Type B pancreatic cell (in vitro differentiated cells): ENCODE results near the gene PAPLN. TPM values are rescaled to one million over a fixed set of nuclear protein-coding genes. Genes with fewer than 3 reads are reported as not detected.

Source experiments
- DNase-seq: peaks from one replicate; pipeline ENCODE4 v3.0.0; 2021; ENCODE audit warnings: mixed read lengths; ENCODE audit not compliant: unreplicated experiment; ENCODE audit errors: extremely low spot score
- H3K27ac Mint-ChIP-seq: 2 replicates; pipeline ENCODE4 v1.8.0; 2021; ENCODE audit warnings: mild to moderate bottlenecking, mixed read lengths
- H3K27me3 Mint-ChIP-seq: 2 replicates; pipeline ENCODE4 v1.8.0; 2021; ENCODE audit warnings: mixed read lengths
- H3K36me3 Mint-ChIP-seq: 2 replicates; pipeline ENCODE4 v1.8.0; 2021; ENCODE audit warnings: mixed read lengths
- H3K4me1 Mint-ChIP-seq: one replicate; pipeline ENCODE4 v1.8.0; 2021; ENCODE audit warnings: mixed read lengths; ENCODE audit not compliant: unreplicated experiment
- H3K4me3 Mint-ChIP-seq: 2 replicates; pipeline ENCODE4 v1.8.0; 2021; ENCODE audit warnings: mild to moderate bottlenecking, mixed read lengths
- H3K9me3 Mint-ChIP-seq: 2 replicates; pipeline ENCODE4 v1.8.0; 2021; ENCODE audit warnings: mixed read lengths
- CTCF ChIP-seq: fragments of 200-600 bp; sonication (generic); conservative IDR thresholded peaks from 2 replicates; pipeline ENCODE4 v1.5.0; 2021; ENCODE audit warnings: antibody characterized with exemption, mild to moderate bottlenecking
- total RNA-seq: library from RNA; stranded (reverse); gene quantifications from 2 replicates; pipeline ENCODE4 v1.2.1, GENCODE V29; 2021; ENCODE audit warnings: low replicate concordance

PAPLN gene
- total RNA-seq, 1 donor from 2014 or later, result 0.99 TPM

GRCh38 chr14:73248108-73248868, 11.0 kb downstream of the PAPLN start:
- no peak for DNase-seq
- TF ChIP-seq CTCF, result no peak
- H3K27me3 Mint-ChIP-seq, result peaks cover 24% of the 10 kb centered on the region
- H3K4me1 Mint-ChIP-seq, result no peaks in the 10 kb centered on the region
- no peak overlapping the region for H3K4me3 Mint-ChIP-seq
- no peak overlapping the region for H3K27ac Mint-ChIP-seq
- no peaks in the 10 kb centered on the region for H3K36me3 Mint-ChIP-seq
- no peaks in the 10 kb centered on the region for H3K9me3 Mint-ChIP-seq

- no peak for TF ChIP-seq CTCF
- Mint-ChIP-seq H3K9me3 (no peaks in the 10 kb centered on the region), H3K36me3 (no peaks in the 10 kb centered on the region), H3K27ac (no peak overlapping the region), H3K27me3 (peaks cover 17% of the 10 kb centered on the region), H3K4me1 (no peaks in the 10 kb centered on the region), H3K4me3 (no peak overlapping the region)
- no peak for DNase-seq
Measured at GRCh38 chr14:73249108-73249507, 11.8 kb downstream of the PAPLN start.

DNA sequence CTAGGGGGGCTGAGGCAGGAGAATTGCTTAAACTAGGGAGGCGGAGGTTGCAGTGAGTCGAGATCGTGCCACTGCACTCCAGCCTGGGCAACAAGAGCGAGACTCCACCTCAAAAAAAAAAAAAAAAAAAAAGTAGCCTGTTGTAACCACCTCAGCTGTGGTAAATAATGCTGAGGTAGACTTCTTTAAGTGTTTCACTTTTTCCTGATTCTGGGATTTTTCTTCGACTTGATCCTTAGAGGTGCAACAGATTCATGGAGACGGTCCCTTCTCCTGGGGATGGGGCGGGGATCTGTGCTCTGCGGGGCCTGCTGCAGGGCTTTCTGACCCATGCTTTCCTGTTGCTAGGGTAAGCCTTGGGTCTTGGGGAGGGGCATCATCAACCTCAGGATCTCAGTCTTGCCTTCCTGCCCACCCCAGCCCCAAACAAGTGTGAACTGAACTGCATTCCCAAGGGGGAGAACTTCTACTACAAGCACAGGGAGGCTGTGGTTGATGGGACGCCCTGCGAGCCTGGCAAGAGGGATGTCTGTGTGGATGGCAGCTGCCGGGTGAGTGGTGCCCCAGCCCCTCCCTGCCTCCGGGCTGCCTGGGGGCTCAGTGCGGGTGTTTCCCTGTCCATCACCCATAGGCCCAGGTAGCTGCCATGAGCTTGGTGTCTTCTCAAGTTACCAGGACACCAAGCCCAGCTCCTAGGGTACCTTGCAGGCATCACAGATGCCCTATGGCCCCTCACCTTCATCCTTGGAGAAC, 12.4 kb downstream of the PAPLN start:
- no peak for DNase-seq
- Mint-ChIP-seq H3K4me1 (no peaks in the 10 kb centered on the region), H3K36me3 (no peaks in the 10 kb centered on the region), H3K9me3 (no peaks in the 10 kb centered on the region), H3K4me3 (no peak overlapping the region), H3K27me3 (peaks cover 17% of the 10 kb centered on the region), H3K27ac (no peak overlapping the region)
- no peak for TF ChIP-seq CTCF

DNA sequence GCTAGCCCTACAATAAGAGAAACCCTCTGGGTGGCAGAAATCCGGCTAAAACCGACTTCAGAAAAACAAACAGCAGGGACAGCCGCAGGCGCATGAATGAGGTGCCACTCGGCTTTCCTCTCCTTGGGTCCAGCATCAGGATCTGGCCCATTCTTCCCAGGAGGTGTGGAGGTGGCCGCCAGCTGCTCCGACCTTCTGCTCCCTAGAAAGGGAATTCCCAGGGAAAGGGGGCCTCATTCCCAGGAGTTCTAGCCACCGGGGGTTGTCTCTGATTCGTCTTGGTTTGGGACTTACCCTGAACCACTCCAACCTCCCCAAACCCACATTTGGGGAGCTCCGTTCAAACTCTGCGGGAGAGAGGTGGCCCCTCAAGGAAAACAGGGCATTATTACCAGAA, 13.0 kb downstream of the PAPLN start:
- no peak overlapping the region for H3K4me3 Mint-ChIP-seq
- H3K36me3 Mint-ChIP-seq, result no peaks in the 10 kb centered on the region

More for the DNA sequence above, 13.0 kb downstream of the PAPLN start:
- Mint-ChIP-seq H3K27ac (no peak overlapping the region), H3K9me3 (no peaks in the 10 kb centered on the region), H3K27me3 (peaks cover 16% of the 10 kb centered on the region), H3K4me1 (no peaks in the 10 kb centered on the region)
- TF ChIP-seq CTCF, result no peak
- no peak for DNase-seq
